DMS 273 (cell line): ENCODE data around the gene TLK2.

Source experiments
- DNase-seq: peaks from one replicate; lab custom pipeline; 2025; ENCODE audit not compliant: unreplicated experiment; lab: John Stamatoyannopoulos, UW

TLK2 gene

GRCh38 chr17:62652251-62653001, 173.8 kb downstream of the TLK2 start:
- DNase-seq, result peak; percentile 55

- DNase-seq, result peak; percentile 86
These were observed 174.6 kb downstream of the TLK2 start for GRCh38 chr17:62653002-62653825.

- no peak for DNase-seq
These were observed 175.5 kb downstream of the TLK2 start for GRCh38 chr17:62653826-62654761.

GRCh38 chr17:62655656-62656055, 177.0 kb downstream of the TLK2 start:
- DNase-seq, result no peak

GRCh38 chr17:62656446-62656845, 177.8 kb downstream of the TLK2 start:
- DNase-seq, result no peak

GRCh38 chr17:62657145-62657665, 178.6 kb downstream of the TLK2 start:
- peak; percentile 30 for DNase-seq

- DNase-seq, result no peak
These were observed 179.1 kb downstream of the TLK2 start for GRCh38 chr17:62657690-62658089.

GRCh38 chr17:62658136-62658920, 179.7 kb downstream of the TLK2 start:
- no peak for DNase-seq

GRCh38 chr17:62660629-62661118, 182.0 kb downstream of the TLK2 start:
- DNase-seq, result no peak

- no peak for DNase-seq
These were observed 182.7 kb downstream of the TLK2 start for GRCh38 chr17:62661337-62661736.

GRCh38 chr17:62662855-62663254, 184.2 kb downstream of the TLK2 start:
- no peak for DNase-seq
